GM23338 (cell line): ENCODE measurements around the gene EGFL6.

Source experiments
- CTCF ChIP-seq, 2 experiments: fragments of 200-600 bp in 1 of 2; sonication (generic) in 1 of 2; conservative IDR thresholded peaks; 2 replicates each; pipeline versions ENCODE4 v1.5.1 to v1.6.1; 2016 to 2017; ENCODE audit warnings: antibody characterized with exemption in 2 of 2, low read depth in 2 of 2, mild to moderate bottlenecking in 2 of 2, moderate library complexity in 1 of 2
- EZH2 ChIP-seq: fragments of 200-600 bp; sonication (generic); IDR thresholded peaks from one replicate; pipeline ENCODE4 v1.8.0; 2017; ENCODE audit warnings: antibody characterized with exemption, mild to moderate bottlenecking, low read depth; ENCODE audit not compliant: unreplicated experiment
- EZH2phosphoT487 ChIP-seq: fragments of 200-600 bp; sonication (generic); IDR thresholded peaks from one replicate; pipeline ENCODE4 v1.8.1; 2018; ENCODE audit warnings: antibody characterized with exemption; ENCODE audit not compliant: unreplicated experiment

GRCh38 chrX:13650318-13650717, 80.9 kb downstream of the EGFL6 start:
- TF ChIP-seq EZH2 (no peak), CTCF (conservative IDR thresholded peaks at IDR 0.05; ENCODE audit: low read depth in 2 of 2) (no peak), EZH2phosphoT487 (no peak)
